HG02973 (cell line): Measurements from ENCODE around the gene ANKRD23.
"Not testable (repeated sequence)": the region's sequence is repeated elsewhere in the genome, so short reads cannot be mapped to it uniquely, and the experiment has no call there.

ENCODE experiments used
- ATAC-seq: cut with Tn5 transposase; IDR thresholded peaks from one replicate; pipeline ENCODE4 v1.9.1; 2021; ENCODE audit warnings: moderate library complexity; ENCODE audit not compliant: unreplicated experiment

ANKRD23 gene

DNA sequence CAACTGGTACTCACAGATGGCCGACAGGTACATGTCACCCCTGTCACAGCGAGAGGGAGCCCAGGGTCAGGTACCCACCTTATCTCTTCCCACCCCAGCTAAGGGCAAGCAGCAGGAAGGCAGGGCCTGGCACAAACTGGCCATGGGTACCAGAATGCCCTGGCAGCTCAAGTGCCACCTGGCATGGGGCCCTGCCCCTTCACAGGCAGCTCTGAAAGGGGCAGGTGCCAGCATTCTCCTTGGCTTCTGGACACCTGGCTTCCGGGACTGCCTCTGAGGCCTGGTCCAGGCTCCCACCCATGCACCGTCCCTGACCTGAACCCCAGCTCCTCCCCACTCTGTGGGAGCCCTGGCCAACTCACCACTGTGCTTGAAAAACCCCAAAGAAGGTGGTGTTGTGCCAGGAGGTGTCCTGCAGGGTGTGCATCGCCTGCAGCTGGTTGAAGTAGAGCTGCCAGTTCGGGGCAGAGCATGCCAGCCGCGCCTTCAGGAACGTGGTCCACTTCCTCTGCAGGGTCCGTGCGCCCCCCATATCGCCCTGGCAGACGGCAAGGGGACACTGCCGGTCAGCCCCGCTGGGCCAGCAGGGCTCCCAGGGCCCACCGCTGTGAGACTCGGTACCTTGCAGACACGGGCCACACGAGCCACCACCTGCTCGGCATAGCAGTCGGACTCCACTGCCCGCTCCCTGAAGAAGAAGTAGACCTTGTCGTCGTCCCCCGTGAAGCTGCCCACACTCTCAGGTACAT lies 20.7 kb upstream of the ANKRD23 start:
- no peak for ATAC-seq

- ATAC-seq, result no peak
Observed at GRCh38 chr2:96863575-96864342, 19.9 kb upstream of the ANKRD23 start.

DNA sequence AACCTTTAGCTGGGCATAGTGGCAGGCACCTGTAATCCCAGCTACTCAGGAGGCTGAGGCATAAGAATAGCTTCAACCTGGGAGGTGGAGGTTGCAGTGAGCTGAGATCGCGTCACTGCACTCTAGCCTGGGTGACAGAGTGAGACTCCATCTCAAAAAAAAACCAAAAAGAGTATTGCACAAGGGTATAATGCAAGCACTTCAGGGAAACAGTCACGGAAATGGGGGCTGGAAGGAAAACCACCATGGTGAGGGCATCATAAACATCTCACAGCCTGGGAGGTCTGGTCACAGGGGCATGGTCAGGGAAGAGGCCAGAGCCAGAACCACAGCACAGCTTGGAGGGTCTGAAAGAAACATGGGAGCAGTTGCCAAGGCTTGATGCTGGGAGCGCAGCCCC lies 19.2 kb upstream of the ANKRD23 start:
- ATAC-seq, result not testable (repeated sequence)

DNA sequence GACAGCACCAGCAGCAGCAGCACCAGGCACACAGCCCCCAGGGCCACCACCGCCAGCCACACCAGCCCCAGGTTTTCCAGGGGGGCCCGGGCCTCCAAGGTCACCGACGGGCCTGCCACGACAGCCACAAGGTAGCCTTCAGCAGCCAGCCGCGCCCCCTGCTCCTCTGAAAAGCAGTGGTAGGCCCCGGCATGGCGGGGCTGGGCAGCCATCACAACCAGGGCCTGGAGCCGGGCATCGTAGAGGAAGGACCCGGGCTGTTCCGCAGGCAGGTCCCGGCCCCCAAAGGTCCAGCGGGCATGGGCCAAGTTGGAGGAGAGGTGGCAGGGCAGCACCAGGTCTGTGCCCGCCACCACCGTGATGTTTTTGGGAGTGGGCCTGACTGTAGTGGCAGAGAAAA lies 17.3 kb upstream of the ANKRD23 start:
- no peak for ATAC-seq

- ATAC-seq, result no peak
Observed at GRCh38 chr2:96860065-96861029, 16.5 kb upstream of the ANKRD23 start.

DNA sequence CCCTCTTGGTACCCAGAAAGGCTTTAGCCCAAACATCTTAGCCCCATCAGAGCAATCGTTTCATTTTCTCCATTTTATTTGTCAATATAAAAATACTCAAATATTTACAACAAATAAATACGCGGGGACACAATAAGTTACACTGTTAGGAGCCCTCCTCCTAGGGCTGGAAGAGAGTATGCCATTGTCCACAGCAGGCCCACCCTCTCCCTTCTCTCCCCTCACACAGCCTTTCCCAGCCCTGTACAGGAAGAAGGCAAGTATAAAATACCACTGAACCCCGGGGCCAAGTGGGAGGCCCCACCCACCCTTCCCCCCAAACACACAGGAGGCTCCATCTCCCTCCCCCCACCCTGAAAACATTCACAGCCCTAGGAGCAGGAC lies 15.9 kb upstream of the ANKRD23 start:
- ATAC-seq, result no peak

GRCh38 chr2:96859099-96859649 lies 15.4 kb upstream of the ANKRD23 start:
- ATAC-seq, result no peak

DNA sequence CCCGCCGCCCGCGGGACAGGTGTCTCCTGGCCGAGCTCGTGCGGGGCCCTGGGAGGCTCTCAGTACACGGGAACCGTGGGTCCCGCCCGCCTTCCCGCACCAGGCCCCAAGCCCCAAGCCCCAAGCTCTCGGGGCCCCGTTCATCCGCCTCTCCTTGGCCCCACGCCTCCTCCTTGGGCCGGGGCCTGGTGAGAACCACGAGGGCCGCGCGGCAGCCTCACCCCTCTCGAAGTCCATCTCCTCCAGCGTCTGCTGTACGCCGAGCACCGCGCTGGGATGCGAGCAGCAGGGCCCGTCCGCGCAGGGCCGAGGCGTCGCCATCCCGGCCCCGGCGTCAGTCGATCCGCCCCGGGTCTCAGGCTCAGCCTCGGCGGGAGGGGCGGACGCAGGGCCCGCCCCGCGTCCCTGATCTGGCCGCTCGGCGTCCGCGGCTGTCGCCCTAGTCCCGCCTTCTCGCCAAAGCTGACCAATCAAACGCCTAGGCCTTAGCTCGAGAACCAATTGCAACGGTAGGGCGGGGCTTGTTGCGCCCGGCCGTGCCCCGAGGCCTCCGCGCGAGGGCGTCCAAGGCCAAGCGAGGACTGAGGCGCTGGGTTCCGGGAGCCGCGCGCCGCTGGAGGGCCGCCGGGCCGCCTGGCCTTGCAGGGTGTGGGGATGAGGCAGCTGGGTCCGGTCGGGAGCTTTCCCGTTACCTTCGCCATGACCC lies 14.0 kb upstream of the ANKRD23 start, which contains the start of gene ANKRD39:
TSS of gene ANKRD39 (minus strand) at position 350 of the 706 bp plus-strand sequence. CDS start at position 321, 29 bp downstream.
- ATAC-seq, result peak; percentile 90

- ATAC-seq, result peak; percentile 2
Observed at GRCh38 chr2:96856776-96857666, 13.2 kb upstream of the ANKRD23 start.

DNA sequence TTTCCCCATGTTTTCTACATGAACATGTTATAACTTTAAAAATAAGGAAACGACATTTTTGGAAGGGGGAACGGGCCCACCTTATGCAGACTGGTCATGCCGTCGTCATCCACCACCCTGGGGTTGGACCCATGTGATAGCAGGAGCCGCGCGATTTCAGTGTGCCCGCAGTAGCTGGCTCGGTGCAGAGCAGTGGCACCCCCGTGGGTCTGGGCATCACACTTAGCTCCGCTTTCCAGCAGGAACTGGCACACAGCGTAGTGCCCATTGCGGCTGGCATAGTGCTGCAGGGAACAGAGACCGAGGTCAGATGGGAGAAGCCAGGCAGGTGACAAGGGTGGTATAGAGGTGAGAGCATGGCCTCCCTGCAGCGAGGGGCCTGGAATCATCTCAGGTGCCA lies 9.5 kb upstream of the ANKRD23 start:
- no peak for ATAC-seq

DNA sequence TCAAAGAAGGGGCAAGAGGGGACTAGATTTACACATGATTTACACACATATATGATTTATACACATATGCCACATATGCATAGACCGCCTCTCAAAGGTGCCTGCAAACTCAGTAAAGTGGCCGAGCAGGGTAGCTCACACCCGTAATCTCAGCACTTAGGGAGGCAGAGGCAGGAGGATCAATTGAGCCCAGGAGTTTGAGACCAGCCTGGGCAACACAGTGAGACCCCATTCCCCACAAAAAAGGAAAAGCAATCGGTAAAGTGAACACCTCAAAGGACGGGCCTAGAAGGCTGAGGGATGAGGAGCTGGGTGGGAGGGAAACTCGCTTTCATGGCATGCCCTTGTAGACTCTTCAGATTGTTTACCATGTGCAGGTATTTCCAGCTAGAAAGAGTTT lies 8.8 kb upstream of the ANKRD23 start:
- no peak for ATAC-seq

- ATAC-seq, result no peak
Observed at GRCh38 chr2:96848264-96848663, 4.4 kb upstream of the ANKRD23 start.

- no peak for ATAC-seq
Observed at GRCh38 chr2:96847586-96847985, 3.8 kb upstream of the ANKRD23 start.

DNA sequence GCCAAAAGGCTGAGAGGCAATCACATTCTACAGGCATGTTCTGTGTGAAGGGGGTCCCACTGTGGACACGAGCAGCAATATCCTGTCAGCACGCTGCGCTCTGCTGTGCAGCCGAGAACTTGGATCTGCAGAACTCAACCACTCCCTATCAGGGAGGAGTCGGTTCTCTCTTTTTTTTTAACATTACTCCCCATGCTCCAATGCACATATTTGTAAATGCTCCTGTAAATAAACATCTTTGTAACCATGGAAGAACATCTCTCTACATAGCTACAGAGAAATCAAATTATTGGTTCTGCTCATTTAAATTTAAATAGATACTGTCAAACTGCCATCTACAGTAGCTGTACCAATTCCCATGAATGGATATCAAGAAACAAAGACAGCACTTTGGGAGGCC lies 3.0 kb upstream of the ANKRD23 start:
- ATAC-seq, result no peak

GRCh38 chr2:96844405-96844808 lies 586 bp upstream of the ANKRD23 start:
- ATAC-seq, result no peak

- ATAC-seq, result no peak
Observed at GRCh38 chr2:96842600-96842999, 1.2 kb downstream of the ANKRD23 start.

GRCh38 chr2:96841701-96842495 lies 1.9 kb downstream of the ANKRD23 start:
- no peak for ATAC-seq
